Measurements from ENCODE around the gene VPS37B.
"Not testable (repeated sequence)": the region's sequence is repeated elsewhere in the genome, so short reads cannot be mapped to it uniquely, and the experiment has no call there.

Gene VPS37B

DNA sequence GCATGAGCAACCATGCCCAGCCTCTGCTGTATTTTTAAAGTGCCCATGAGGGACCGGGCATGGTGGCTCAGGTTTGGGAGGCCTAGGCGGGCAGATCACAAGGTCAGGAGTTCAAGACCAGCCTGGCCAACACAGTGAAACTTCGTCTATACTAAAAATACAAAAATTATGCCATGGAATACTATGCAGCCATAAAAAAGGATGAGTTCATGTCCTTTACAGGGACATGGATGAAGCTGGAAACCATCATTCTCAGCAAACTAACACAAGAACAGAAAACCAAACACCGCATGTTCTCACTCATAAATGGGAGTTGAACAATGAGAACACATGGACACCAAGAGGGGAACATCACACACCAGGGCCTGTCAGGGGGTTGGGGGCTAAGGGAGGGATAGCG, 9.3 kb upstream of the VPS37B start:
- DNase-seq: not testable (repeated sequence)

DNA sequence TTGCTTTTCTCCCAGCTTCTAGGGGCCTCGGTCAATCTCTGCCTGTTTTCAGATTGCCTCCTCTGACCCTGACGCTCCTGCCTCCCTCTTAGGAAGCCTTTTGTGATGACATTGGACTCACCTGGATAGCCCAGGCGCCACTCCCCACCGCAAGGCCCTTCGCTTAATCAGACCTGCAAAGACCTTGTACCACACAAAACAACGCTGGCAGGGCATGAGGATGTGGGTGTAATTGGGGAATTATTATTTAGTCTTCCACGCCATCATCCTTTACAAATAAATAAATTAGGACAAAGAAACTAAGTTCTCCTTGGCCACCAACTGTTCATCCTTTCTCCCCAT, 7.7 kb upstream of the VPS37B start:
- DNase-seq: no peak

GRCh38 chr12:122902854-122903692, 7.1 kb upstream of the VPS37B start:
- no peak for DNase-seq

DNA sequence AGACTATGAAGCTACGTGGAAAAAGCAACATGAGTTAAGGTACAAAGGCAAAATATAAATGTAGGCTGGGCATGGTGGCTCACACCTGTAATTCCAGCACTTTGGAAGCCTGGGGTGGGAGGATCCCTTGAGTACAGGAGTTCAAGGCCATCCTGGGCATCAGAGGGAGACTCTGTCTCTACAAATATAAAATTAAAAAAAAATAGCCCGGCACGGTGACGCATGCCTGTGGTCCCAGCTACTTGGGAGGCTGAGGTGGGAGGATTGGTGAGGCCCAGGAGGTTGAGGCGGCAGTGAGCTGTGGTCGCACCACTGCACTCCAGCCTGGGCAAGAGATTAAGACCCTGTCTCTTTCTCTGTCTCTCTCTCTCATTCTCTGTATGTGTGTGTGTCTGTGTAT, 4.0 kb upstream of the VPS37B start:
- DNase-seq: no peak

GRCh38 chr12:122896662-122897061, 738 bp upstream of the VPS37B start:
- no peak for DNase-seq

GRCh38 chr12:122895320-122895703, 612 bp downstream of the VPS37B start:
- no peak for DNase-seq

- DNase-seq: no peak
Measured at GRCh38 chr12:122894193-122895121, 1.5 kb downstream of the VPS37B start.

- no peak for DNase-seq
Measured at GRCh38 chr12:122893208-122894153, 2.4 kb downstream of the VPS37B start.

- DNase-seq: not testable (repeated sequence)
Measured at GRCh38 chr12:122892724-122893123, 3.2 kb downstream of the VPS37B start.

DNA sequence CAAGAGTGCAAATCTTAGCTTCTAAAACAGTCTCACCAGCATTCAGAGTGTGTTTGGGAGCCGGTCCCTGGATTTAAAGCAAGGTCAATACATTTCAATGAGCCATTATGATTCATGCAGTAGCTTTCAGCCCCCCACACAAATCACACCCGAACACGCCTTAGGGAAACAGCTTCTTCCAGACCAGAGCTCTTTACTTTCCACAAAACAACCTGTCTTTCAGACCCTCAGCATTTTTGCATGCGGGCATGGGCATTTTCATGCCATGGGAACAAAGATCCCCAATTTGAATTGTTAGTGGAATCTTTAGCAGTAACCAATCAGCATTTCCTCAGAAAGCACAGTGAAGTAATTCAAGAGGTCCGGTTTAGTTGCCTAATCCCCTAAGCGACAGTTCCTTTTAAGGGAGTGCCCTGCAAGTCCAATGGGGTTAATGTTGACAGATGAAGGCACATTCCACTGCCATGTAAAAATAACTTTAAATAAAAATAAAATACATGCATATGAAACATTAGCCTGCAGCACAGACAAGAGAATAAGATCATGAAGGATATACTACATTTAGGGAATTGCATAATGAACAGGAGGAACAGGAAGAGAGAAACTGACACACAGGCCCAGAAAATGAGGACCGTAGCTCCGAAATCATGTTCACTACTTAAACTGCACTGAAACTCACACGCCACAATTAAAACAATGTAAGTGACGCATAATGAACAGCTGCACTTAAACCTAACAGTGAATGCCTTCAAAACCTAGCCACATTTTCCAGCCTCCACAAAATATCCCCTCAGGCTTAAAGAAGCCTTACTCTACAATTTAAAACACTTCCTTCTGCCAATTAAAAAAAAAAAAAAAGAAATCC, 4.0 kb downstream of the VPS37B start:
- DNase-seq: no peak

- DNase-seq: no peak
Measured at GRCh38 chr12:122889761-122890520, 6.0 kb downstream of the VPS37B start.

- no peak for DNase-seq
Measured at GRCh38 chr12:122888232-122888752, 7.6 kb downstream of the VPS37B start.

GRCh38 chr12:122887819-122888212, 8.1 kb downstream of the VPS37B start:
- DNase-seq: no peak

- no peak for DNase-seq
Measured at GRCh38 chr12:122886851-122887818, 8.8 kb downstream of the VPS37B start.

GRCh38 chr12:122886161-122886560, 9.8 kb downstream of the VPS37B start:
- DNase-seq: no peak

DNA sequence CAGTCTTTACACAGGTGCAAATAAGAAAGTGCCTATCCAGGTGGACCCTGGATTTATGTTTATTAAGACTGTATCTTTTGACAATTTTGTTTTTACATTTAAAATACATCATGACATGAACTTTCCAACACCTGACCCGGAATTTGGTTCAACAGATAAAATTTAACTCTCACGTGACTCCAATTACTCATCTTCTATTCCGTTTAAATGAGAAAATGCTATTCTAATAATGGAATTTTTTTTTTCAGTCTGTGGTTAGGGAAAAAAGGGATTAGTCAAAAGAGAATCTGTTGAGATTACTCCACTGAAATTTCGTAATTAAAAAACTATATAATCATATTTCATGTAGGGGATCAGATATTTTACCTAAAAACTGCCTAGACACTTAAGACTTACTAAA, 11.1 kb downstream of the VPS37B start:
- DNase-seq: no peak

DNA sequence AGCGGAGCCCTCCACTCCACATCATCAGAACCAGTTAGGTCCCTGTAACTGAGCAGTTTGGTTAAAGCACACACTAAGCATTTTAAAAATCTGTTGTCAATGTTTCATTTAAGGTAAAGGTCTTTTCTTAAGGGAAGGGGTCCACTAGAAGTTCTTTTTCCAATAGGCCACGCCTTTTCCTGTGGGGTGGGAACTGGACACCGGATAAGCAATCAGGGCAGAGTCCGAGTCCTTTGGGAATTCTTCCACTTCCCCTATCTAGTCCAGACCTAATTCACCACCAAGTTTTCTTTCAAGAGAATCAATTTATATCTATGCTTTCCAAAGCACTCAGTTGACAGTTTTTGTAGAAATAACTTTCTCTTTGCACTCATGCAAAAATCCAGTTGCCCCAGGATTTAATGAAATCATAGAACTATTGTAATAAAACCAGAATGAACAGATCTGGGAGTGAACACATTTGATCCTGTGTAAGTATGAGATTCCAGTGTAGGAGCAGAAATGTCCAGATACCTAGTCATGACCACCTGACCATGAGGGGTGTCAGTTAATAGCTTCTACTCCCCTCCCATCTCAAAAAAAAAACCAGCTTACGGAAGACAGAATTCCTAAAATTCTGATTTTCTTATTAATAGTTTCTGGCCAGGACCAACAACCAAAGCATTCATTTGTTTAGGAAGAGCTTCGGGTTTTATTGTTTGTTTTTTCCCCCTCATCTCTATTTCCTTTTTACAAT, 11.7 kb downstream of the VPS37B start:
- DNase-seq: no peak

DNA sequence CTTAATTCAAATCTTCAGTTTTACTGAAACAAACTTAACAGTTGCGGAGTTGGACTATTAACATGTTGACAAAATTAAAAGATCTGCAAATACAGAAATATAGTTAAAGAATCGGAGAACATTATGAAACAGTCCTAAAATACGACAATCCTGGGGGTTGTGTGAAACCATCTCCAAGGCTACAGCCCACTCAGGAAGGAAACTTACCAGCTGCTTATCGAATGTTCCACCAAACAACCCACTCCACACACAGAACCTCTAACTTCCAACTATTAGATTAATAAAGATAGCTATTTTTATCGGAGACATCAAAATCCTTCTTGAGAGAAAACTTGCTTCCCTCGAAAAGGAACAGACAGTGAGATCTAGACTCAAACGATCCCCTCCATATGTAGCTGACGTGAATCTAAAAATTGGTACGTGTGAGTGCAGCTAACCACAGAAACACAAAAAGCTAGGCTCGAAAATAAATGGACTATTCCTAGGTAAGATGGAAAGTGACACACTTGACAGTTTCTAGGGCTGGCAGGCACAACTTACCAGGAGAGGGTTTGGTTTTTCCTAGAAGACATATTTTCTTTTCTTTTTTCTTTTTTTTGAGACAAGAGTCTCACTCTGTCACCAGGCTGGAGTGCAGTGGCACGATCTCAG, 12.9 kb downstream of the VPS37B start:
- DNase-seq: no peak

All from NCI-H146 (cell line).